ENCODE results near the gene TMEM207. TPM values are rescaled to one million over a fixed set of nuclear protein-coding genes. Genes with fewer than 3 reads are reported as not detected.

The TMEM207 gene
- total RNA-seq, 1 experiment from 2014 or later, result not detected

GRCh38 chr3:190426806-190427507, 22.7 kb downstream of the TMEM207 start:
- H3K4me2 ChIP-seq (ENCODE audit: low read length), result no peak overlapping the region
- H3K4me3 ChIP-seq (replicated peaks in 1 of 2; ENCODE audit: low read depth in 1 of 2, low read length in 2 of 2), result no peak overlapping the region
- intact Hi-C loops (cut with micrococcal nuclease), result no loop called here
- no peaks in the 10 kb centered on the region for H3K9me3 ChIP-seq (ENCODE audit: control insufficient read depth in 1 of 2, insufficient read depth in 1 of 2, low read depth in 1 of 2, low read length in 2 of 2)
- no TSS peak for BruUV-seq (replicated peaks)
- ChIA-PET POLR2A (no interaction called here), RAD21 (ENCODE audit: low non-redundant PET in 1 of 2, low total read pairs in 2 of 2, uncharacterized antibody in 2 of 2, unreplicated experiment in 2 of 2) (no interaction called here), CTCF (interaction anchor here (2.9 kb wide), 1 partner anchor 17 kb away, joined by 14 read pairs; no protein-coding TSS in a partner anchor)
- no peaks in the 10 kb centered on the region for H3K27me3 ChIP-seq (ENCODE audit: insufficient read depth, low read length)
- H3K27ac ChIP-seq (ENCODE audit: low read depth, low read length), result no peak overlapping the region
- no peak for TF ChIP-seq EGR1 (IDR thresholded peaks at IDR 0.05; ENCODE audit: low read depth)
- no peak for TF ChIP-seq RAD21 (IDR thresholded peaks at IDR 0.05; ENCODE audit: low read depth)
- TF ChIP-seq FOSL1 (IDR thresholded peaks at IDR 0.05; ENCODE audit: low read depth), result no peak
- no peak for TF ChIP-seq MAX (IDR thresholded peaks at IDR 0.05)
- TF ChIP-seq POLR2A (IDR thresholded peaks at IDR 0.05; ENCODE audit: borderline replicate concordance, extremely low read depth, insufficient read depth, insufficient read length), result no peak
- TF ChIP-seq TCF7L2 (IDR thresholded peaks at IDR 0.05; ENCODE audit: borderline replicate concordance, extremely low read depth, insufficient read depth, insufficient read length), result no peak
- TF ChIP-seq ZNF274 (IDR thresholded peaks at IDR 0.05; ENCODE audit: low read depth, low read length), result no peak
- TF ChIP-seq EZH2phosphoT487 (IDR thresholded peaks at IDR 0.05; ENCODE audit: borderline replicate concordance), result no peak
- no peak for TF ChIP-seq CTCF (IDR thresholded peaks at IDR 0.05 in 2 of 3, conservative IDR thresholded peaks at IDR 0.05 in 1 of 3; ENCODE audit: borderline replicate concordance in 1 of 3, insufficient read depth in 1 of 3, low read depth in 2 of 3, low read length in 2 of 3)
- no peak for TF ChIP-seq SP1 (IDR thresholded peaks at IDR 0.05; ENCODE audit: low read depth)
- no peak for TF ChIP-seq CBX3 (IDR thresholded peaks at IDR 0.05; ENCODE audit: low read depth)
- TF ChIP-seq CEBPB (IDR thresholded peaks at IDR 0.05; ENCODE audit: low read depth), result no peak
- no peak for TF ChIP-seq POLR2AphosphoS5 (IDR thresholded peaks at IDR 0.05; ENCODE audit: low read depth, low read length)
- no peak for TF ChIP-seq ZBTB33 (IDR thresholded peaks at IDR 0.05; ENCODE audit: extremely low read depth, insufficient replicate concordance, low read length)
- no peak for TF ChIP-seq YY1 (IDR thresholded peaks at IDR 0.05; ENCODE audit: extremely low read depth, insufficient replicate concordance, low read depth, low read length)
- no peak for TF ChIP-seq ELF1 (IDR thresholded peaks at IDR 0.05; ENCODE audit: borderline replicate concordance, low read depth)
- no peak for TF ChIP-seq REST (IDR thresholded peaks at IDR 0.05; ENCODE audit: low read depth)
- DNase-seq (ENCODE audit: low read depth, low spot score) (no peak), ATAC-seq (no peak)
- no peaks in the 10 kb centered on the region for H3K36me3 ChIP-seq (ENCODE audit: control insufficient read depth in 1 of 2, insufficient read depth in 2 of 2, low read length in 2 of 2)
- no peaks in the 10 kb centered on the region for H3K9me2 ChIP-seq (ENCODE audit: insufficient read depth)
- no peak overlapping the region for H2AFZ ChIP-seq (ENCODE audit: low read depth, low read length, poor library complexity, severe bottlenecking)
- peaks cover 0 to 6% of the 10 kb centered on the region in 2 experiments; a peak in 1 of 4 replicates for H3K4me1 ChIP-seq (ENCODE audit: control insufficient read depth in 1 of 2, insufficient read depth in 2 of 2, low read length in 2 of 2)
- H3K79me2 ChIP-seq (ENCODE audit: insufficient read depth, low read length), result no peaks in the 10 kb centered on the region
- H3K9ac ChIP-seq (ENCODE audit: low read length), result no peak overlapping the region
- no peaks in the 10 kb centered on the region for H4K20me1 ChIP-seq (ENCODE audit: insufficient read depth)

All from HCT116 (cell line).